ENCODE measurements around the gene MAD1L1. TPM values are rescaled to one million over a fixed set of nuclear protein-coding genes. Genes with fewer than 3 reads are reported as not detected.
A peak's percentile ranks its signal among the peaks of the same experiment; 100 is the strongest.

MAD1L1 gene
- total and polyA plus RNA-seq, 2 of the 13 experiments (the other 11 are each of a cell fraction or from before 2014, with no cell fraction given), result 17.4 to 64.7 TPM

DNA sequence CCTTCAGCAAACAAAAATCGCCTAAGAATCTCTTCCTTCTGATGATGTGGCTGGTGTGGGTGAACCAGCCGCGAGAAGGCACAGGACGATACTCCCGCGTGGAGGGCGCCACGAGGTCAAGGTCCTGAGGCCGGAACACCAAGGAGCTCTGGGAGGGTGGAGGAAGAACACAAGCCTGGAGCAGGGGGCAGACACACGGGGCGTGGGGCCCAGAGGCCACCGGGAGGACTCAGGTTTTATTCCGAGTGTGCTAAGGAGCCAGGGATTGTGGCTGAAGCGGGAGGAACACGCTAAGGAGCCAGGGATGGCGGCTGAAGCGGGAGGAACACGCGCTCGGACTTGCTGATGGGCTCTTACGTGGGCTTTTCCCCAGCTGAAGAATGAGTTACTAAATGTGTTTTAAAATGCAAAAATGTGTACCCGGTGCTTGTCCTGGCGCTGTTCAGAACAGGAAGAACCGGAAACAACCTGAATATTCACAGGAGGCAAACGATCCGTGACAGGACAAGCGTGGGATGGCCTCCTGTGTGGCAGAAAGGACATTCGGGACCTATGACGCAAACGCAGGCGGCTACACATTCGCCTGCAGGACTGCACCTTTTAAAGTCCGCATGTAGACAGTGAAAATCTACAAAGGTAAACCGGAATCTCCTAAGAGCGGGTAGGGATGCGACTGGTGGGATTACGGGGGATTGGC lies 64.0 kb downstream of the MAD1L1 start:
- Histone ChIP-seq H3K4me3 (replicated peaks in 1 of 3; ENCODE audit: insufficient read depth in 1 of 3, low read depth in 2 of 3, low read length in 3 of 3) (no peak overlapping the region), H3K27me3 (ENCODE audit: control insufficient read depth in 1 of 2, insufficient read depth in 2 of 2, low read length in 2 of 2) (no peaks in the 10 kb centered on the region), H3K27ac (ENCODE audit: extremely low read length, insufficient read depth, low read length) (no peak overlapping the region), H3K36me3 (replicated peaks in 1 of 2; ENCODE audit: control insufficient read depth in 1 of 2, insufficient read depth in 2 of 2, low read length in 2 of 2) (peaks cover 0 to 11% of the 10 kb centered on the region in 2 experiments; a peak in 2 of 5 replicates), H2AFZ (ENCODE audit: low read length) (no peak overlapping the region), H3K4me1 (ENCODE audit: insufficient read depth, low read length) (peaks cover 73% of the 10 kb centered on the region), H3K9me3 (ENCODE audit: low read length) (no peaks in the 10 kb centered on the region), H4K20me1 (ENCODE audit: insufficient read depth, low read length) (no peaks in the 10 kb centered on the region), H3K4me2 (ENCODE audit: low read depth, low read length) (no peak overlapping the region), H3K79me2 (ENCODE audit: insufficient read depth, low read length) (no peaks in the 10 kb centered on the region), H3K9ac (ENCODE audit: insufficient read depth, low read depth, low read length) (no peak overlapping the region)
- DNase-seq (ENCODE audit: low spot score) (no peak), FAIRE-seq (no peak), ATAC-seq (no peak)
- no TSS peak for BruUV-seq (replicated peaks)
- intact Hi-C loops (cut with micrococcal nuclease; ENCODE audit: unreplicated experiment), result no loop called here
- in situ Hi-C loops (cut with HindIII; ENCODE audit: extremely low pct_ligation_motif_present, low pct_unique_long_range_greater_than_20kb), result no loop called here
- CTCF ChIA-PET (ENCODE audit: low intra/inter-chr PET ratio, low total read pairs), result no interaction called here
- POLR2A ChIA-PET, result no interaction called here
- WGBS (ENCODE audit: low lambda C conversion rate), result 94% methylated on average over 37 of the region's 37 CpGs
- no peak for TF ChIP-seq ZKSCAN8 (CRISPR knock-in tag; IDR thresholded peaks at IDR 0.05; ENCODE audit: borderline replicate concordance)
- no peak for TF ChIP-seq RBFOX2 (IDR thresholded peaks at IDR 0.05; ENCODE audit: low read depth, low read length)
- no peak for TF ChIP-seq FOXK1 (CRISPR knock-in tag; IDR thresholded peaks at IDR 0.05; ENCODE audit: borderline replicate concordance, low read depth)
- TF ChIP-seq, protein P1, sequence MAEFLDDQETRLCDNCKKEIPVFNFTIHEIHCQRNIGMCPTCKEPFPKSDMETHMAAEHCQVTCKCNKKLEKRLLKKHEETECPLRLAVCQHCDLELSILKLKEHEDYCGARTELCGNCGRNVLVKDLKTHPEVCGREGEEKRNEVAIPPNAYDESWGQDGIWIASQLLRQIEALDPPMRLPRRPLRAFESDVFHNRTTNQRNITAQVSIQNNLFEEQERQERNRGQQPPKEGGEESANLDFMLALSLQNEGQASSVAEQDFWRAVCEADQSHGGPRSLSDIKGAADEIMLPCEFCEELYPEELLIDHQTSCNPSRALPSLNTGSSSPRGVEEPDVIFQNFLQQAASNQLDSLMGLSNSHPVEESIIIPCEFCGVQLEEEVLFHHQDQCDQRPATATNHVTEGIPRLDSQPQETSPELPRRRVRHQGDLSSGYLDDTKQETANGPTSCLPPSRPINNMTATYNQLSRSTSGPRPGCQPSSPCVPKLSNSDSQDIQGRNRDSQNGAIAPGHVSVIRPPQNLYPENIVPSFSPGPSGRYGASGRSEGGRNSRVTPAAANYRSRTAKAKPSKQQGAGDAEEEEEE (CRISPR knock-in tag; IDR thresholded peaks at IDR 0.05; ENCODE audit: borderline replicate concordance), result no peak
- TF ChIP-seq ZNF607 (CRISPR knock-in tag; IDR thresholded peaks at IDR 0.05; ENCODE audit: borderline replicate concordance), result no peak
- TF ChIP-seq, protein P2, sequence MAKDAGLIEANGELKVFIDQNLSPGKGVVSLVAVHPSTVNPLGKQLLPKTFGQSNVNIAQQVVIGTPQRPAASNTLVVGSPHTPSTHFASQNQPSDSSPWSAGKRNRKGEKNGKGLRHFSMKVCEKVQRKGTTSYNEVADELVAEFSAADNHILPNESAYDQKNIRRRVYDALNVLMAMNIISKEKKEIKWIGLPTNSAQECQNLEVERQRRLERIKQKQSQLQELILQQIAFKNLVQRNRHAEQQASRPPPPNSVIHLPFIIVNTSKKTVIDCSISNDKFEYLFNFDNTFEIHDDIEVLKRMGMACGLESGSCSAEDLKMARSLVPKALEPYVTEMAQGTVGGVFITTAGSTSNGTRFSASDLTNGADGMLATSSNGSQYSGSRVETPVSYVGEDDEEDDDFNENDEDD (CRISPR knock-in tag; IDR thresholded peaks at IDR 0.05; ENCODE audit: borderline replicate concordance), result no peak
- TF ChIP-seq, protein P3, sequence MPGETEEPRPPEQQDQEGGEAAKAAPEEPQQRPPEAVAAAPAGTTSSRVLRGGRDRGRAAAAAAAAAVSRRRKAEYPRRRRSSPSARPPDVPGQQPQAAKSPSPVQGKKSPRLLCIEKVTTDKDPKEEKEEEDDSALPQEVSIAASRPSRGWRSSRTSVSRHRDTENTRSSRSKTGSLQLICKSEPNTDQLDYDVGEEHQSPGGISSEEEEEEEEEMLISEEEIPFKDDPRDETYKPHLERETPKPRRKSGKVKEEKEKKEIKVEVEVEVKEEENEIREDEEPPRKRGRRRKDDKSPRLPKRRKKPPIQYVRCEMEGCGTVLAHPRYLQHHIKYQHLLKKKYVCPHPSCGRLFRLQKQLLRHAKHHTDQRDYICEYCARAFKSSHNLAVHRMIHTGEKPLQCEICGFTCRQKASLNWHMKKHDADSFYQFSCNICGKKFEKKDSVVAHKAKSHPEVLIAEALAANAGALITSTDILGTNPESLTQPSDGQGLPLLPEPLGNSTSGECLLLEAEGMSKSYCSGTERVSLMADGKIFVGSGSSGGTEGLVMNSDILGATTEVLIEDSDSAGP (CRISPR knock-in tag; IDR thresholded peaks at IDR 0.05; ENCODE audit: borderline replicate concordance), result no peak
- TF ChIP-seq, protein P4, sequence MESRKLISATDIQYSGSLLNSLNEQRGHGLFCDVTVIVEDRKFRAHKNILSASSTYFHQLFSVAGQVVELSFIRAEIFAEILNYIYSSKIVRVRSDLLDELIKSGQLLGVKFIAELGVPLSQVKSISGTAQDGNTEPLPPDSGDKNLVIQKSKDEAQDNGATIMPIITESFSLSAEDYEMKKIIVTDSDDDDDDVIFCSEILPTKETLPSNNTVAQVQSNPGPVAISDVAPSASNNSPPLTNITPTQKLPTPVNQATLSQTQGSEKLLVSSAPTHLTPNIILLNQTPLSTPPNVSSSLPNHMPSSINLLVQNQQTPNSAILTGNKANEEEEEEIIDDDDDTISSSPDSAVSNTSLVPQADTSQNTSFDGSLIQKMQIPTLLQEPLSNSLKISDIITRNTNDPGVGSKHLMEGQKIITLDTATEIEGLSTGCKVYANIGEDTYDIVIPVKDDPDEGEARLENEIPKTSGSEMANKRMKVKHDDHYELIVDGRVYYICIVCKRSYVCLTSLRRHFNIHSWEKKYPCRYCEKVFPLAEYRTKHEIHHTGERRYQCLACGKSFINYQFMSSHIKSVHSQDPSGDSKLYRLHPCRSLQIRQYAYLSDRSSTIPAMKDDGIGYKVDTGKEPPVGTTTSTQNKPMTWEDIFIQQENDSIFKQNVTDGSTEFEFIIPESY (CRISPR knock-in tag; IDR thresholded peaks at IDR 0.05), result peak; percentile 95
- TF ChIP-seq, protein P5, sequence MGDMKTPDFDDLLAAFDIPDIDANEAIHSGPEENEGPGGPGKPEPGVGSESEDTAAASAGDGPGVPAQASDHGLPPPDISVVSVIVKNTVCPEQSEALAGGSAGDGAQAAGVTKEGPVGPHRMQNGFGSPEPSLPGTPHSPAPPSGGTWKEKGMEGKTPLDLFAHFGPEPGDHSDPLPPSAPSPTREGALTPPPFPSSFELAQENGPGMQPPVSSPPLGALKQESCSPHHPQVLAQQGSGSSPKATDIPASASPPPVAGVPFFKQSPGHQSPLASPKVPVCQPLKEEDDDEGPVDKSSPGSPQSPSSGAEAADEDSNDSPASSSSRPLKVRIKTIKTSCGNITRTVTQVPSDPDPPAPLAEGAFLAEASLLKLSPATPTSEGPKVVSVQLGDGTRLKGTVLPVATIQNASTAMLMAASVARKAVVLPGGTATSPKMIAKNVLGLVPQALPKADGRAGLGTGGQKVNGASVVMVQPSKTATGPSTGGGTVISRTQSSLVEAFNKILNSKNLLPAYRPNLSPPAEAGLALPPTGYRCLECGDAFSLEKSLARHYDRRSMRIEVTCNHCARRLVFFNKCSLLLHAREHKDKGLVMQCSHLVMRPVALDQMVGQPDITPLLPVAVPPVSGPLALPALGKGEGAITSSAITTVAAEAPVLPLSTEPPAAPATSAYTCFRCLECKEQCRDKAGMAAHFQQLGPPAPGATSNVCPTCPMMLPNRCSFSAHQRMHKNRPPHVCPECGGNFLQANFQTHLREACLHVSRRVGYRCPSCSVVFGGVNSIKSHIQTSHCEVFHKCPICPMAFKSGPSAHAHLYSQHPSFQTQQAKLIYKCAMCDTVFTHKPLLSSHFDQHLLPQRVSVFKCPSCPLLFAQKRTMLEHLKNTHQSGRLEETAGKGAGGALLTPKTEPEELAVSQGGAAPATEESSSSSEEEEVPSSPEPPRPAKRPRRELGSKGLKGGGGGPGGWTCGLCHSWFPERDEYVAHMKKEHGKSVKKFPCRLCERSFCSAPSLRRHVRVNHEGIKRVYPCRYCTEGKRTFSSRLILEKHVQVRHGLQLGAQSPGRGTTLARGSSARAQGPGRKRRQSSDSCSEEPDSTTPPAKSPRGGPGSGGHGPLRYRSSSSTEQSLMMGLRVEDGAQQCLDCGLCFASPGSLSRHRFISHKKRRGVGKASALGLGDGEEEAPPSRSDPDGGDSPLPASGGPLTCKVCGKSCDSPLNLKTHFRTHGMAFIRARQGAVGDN (CRISPR knock-in tag; IDR thresholded peaks at IDR 0.05), result peak; percentile 50

Data from HepG2 (cell line).